Suprapubic skin (tissue), 4 donors: ENCODE measurements around the gene MARCHF4. TPM values are rescaled to one million over a fixed set of nuclear protein-coding genes. Genes with fewer than 3 reads are reported as not detected.

ENCODE experiments used
- DNase-seq, 2 donors: peaks; one replicate each; pipeline ENCODE4 v3.0.0-alpha.2; 2019; ENCODE audit warnings: low spot score in 2 of 2
- H3K27ac ChIP-seq: fragments of 200-600 bp; sonication (generic); one replicate; pipeline ENCODE4 v1.5.1; 2019
- H3K27me3 ChIP-seq: fragments of 200-600 bp; sonication (generic); one replicate; pipeline ENCODE4 v1.5.1; 2019
- H3K36me3 ChIP-seq: fragments of 200-600 bp; sonication (generic); one replicate; pipeline ENCODE4 v1.5.1; 2019
- H3K4me1 ChIP-seq: fragments of 200-600 bp; sonication (generic); one replicate; pipeline ENCODE4 v1.5.1; 2019
- H3K4me3 ChIP-seq: fragments of 200-600 bp; sonication (generic); one replicate; pipeline ENCODE4 v1.5.1; 2019; ENCODE audit warnings: mild to moderate bottlenecking
- H3K9me3 ChIP-seq: fragments of 200-600 bp; sonication (generic); one replicate; pipeline ENCODE4 v1.5.1; 2019
- CTCF ChIP-seq, 2 donors: fragments of 200-600 bp in 1 of 2; fragments of 450-650 bp in 1 of 2; sonication (generic) in 1 of 2; IDR thresholded peaks; one replicate each; pipeline ENCODE4 v1.5.1; 2016 to 2019; ENCODE audit warnings: antibody characterized with exemption in 2 of 2, mild to moderate bottlenecking in 1 of 2, moderate library complexity in 1 of 2
- EP300 ChIP-seq: sonication (generic); formaldehyde crosslinking; IDR thresholded peaks from one replicate; pipeline ENCODE4 v1.6.1; 2017; ENCODE audit warnings: antibody characterized with exemption
- POLR2A ChIP-seq, 2 donors: fragments of 450-650 bp; IDR thresholded peaks; one replicate each; pipeline ENCODE4 v1.6.1; 2017; ENCODE audit warnings: antibody characterized with exemption in 2 of 2, mild to moderate bottlenecking in 2 of 2, moderate library complexity in 2 of 2
- POLR2AphosphoS5 ChIP-seq, 3 donors: sonication (generic); formaldehyde crosslinking; IDR thresholded peaks; one replicate each; pipeline ENCODE4 v1.6.1; 2017; ENCODE audit warnings: antibody characterized with exemption in 3 of 3
- WGBS: methylation state at CpG from one replicate; pipeline ENCODE4 v1.1.5; 2018; 5-methylcytosine and 5-hydroxymethylcytosine counted together
- total RNA-seq, 4 donors: library from RNA; depleted of rRNA; stranded (reverse); fragments of >200 nt; gene quantifications; one replicate each; pipeline ENCODE4 v1.1.0, GENCODE V29; 2016

Gene MARCHF4
- total RNA-seq, 4 donors from 2014 or later = 0.23 to 0.49 TPM; not detected in 2

DNA sequence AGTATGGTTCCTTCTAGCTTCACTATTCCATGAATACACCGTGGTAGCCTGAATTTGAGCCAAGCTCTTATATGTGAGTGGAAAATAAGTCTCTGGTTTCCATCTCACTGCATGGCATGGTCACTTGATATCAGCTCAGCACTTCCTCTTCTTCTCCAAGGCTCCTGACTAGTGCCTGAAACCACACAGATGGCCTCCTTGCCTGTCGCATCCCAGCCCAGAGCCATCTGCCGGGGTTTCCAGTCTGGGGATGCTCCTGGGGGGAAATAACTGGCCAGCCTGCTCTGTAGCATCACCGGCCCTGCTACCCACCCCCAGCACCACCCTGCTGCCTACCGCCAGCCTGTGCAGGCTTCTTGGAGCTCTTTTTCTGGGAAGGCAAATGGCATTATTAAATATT is 7.7 kb upstream of the MARCHF4 start:
- H3K4me3 ChIP-seq = no peak overlapping the region
- DNase-seq = no peak
- H3K27me3 ChIP-seq = peaks cover 4% of the 10 kb centered on the region
- no peak overlapping the region for H3K27ac ChIP-seq
- H3K36me3 ChIP-seq = no peaks in the 10 kb centered on the region
- TF ChIP-seq CTCF (IDR thresholded peaks at IDR 0.05) (no peak), POLR2A (IDR thresholded peaks at IDR 0.05) (no peak), EP300 (no peak), POLR2AphosphoS5 (IDR thresholded peaks at IDR 0.05) (no peak)
- H3K9me3 ChIP-seq = no peaks in the 10 kb centered on the region
- H3K4me1 ChIP-seq = no peaks in the 10 kb centered on the region
- WGBS = 87% methylated on average over 3 of the region's 5 CpGs

GRCh38 chr2:216375286-216375685 is 3.0 kb upstream of the MARCHF4 start:
- H3K27me3 ChIP-seq = peaks cover 48% of the 10 kb centered on the region

GRCh38 chr2:216373896-216374295 is 1.6 kb upstream of the MARCHF4 start:
- Histone ChIP-seq H3K36me3 (no peaks in the 10 kb centered on the region), H3K4me3 (no peak overlapping the region)
- TF ChIP-seq CTCF (IDR thresholded peaks at IDR 0.05) = no peak
- TF ChIP-seq POLR2A (IDR thresholded peaks at IDR 0.05) = no peak
- no peak for TF ChIP-seq EP300
- no peak for TF ChIP-seq POLR2AphosphoS5 (IDR thresholded peaks at IDR 0.05)

More at GRCh38 chr2:216375286-216375685, 3.0 kb upstream of the MARCHF4 start:
- Histone ChIP-seq H3K4me1 (peaks cover 18% of the 10 kb centered on the region), H3K27ac (no peak overlapping the region), H3K4me3 (no peak overlapping the region), H3K36me3 (no peaks in the 10 kb centered on the region), H3K9me3 (no peaks in the 10 kb centered on the region)
- TF ChIP-seq POLR2A (IDR thresholded peaks at IDR 0.05) (no peak), CTCF (IDR thresholded peaks at IDR 0.05) (no peak), POLR2AphosphoS5 (IDR thresholded peaks at IDR 0.05) (no peak), EP300 (no peak)
- 72% methylated on average over 1 of the region's 1 CpG for WGBS
- DNase-seq = no peak

GRCh38 chr2:216372761-216373291 is 543 bp upstream of the MARCHF4 start:
- TF ChIP-seq POLR2AphosphoS5 (IDR thresholded peaks at IDR 0.05) (no peak), EP300 (no peak)
- WGBS = 33% methylated on average over 6 of the region's 6 CpGs
- DNase-seq = no peak
- Histone ChIP-seq H3K27me3 (peaks cover 73% of the 10 kb centered on the region), H3K4me3 (no peak overlapping the region), H3K9me3 (no peaks in the 10 kb centered on the region), H3K36me3 (no peaks in the 10 kb centered on the region), H3K4me1 (peaks cover 18% of the 10 kb centered on the region), H3K27ac (no peak overlapping the region)

More at GRCh38 chr2:216373896-216374295, 1.6 kb upstream of the MARCHF4 start:
- H3K4me1 ChIP-seq = peaks cover 18% of the 10 kb centered on the region
- no peaks in the 10 kb centered on the region for H3K9me3 ChIP-seq
- no peak overlapping the region for H3K27ac ChIP-seq
- DNase-seq = no peak
- peaks cover 62% of the 10 kb centered on the region for H3K27me3 ChIP-seq

- WGBS = under 1% methylated on average over 23 of the region's 53 CpGs
- Histone ChIP-seq H3K27me3 (peaks cover 85% of the 10 kb centered on the region), H3K36me3 (no peaks in the 10 kb centered on the region), H3K27ac (no peak overlapping the region), H3K4me3 (peak overlapping the region; percentile 22), H3K9me3 (no peaks in the 10 kb centered on the region), H3K4me1 (peaks cover 18% of the 10 kb centered on the region)
- DNase-seq = no peak
- TF ChIP-seq CTCF (IDR thresholded peaks at IDR 0.05) = no peak
- TF ChIP-seq POLR2A (IDR thresholded peaks at IDR 0.05) = no peak
- no peak for TF ChIP-seq EP300
- TF ChIP-seq POLR2AphosphoS5 (IDR thresholded peaks at IDR 0.05) = no peak
Measured at GRCh38 chr2:216370961-216371712, 1.1 kb downstream of the MARCHF4 start.
